SK-N-SH (cell line): Measurements from ENCODE around the gene TAMALIN. TPM values are rescaled to one million over a fixed set of nuclear protein-coding genes. Genes with fewer than 3 reads are reported as not detected.

Source experiments
- CTCF ChIA-PET: fragments of 300-600, 350-600 bp; formaldehyde crosslinking; extraction: SDS; loops from one replicate; lab custom pipeline; 2021; lab: Yijun Ruan, JAX
- POLR2A ChIA-PET: fragments of 350-600 bp; sonication (Branson Sonifier 250); formaldehyde crosslinking; extraction: SDS; loops from one replicate; lab custom pipeline; 2020; ENCODE audit warnings: antibody characterized with exemption, inconsistent platforms; lab: Yijun Ruan, JAX
- DNase-seq: peaks from one replicate; pipeline ENCODE4 v3.0.0; 2012
- H2AFZ ChIP-seq: fragments of 200-600 bp; sonication (generic); 2 replicates; pipeline ENCODE4 v1.8.1; 2016; ENCODE audit warnings: antibody characterized with exemption, mild to moderate bottlenecking, low read depth
- H3F3A ChIP-seq: fragments of 200-600 bp; sonication (generic); replicated peaks from 2 replicates; pipeline ENCODE3; 2016; ENCODE audit warnings: antibody characterized with exemption, mild to moderate bottlenecking; ENCODE audit not compliant: insufficient read depth
- H3K27ac ChIP-seq, 2 experiments: fragments of 200-500 bp in 1 of 2; fragments of 200-600 bp in 1 of 2; sonication (Bioruptor generic) in 1 of 2; sonication (generic), shearing (Covaris generic) in 1 of 2; 2 replicates each; pipeline versions ENCODE4 v1.5.1 to v1.6.1; 2014 to 2016; ENCODE audit warnings: low read depth in 2 of 2, inconsistent platforms in 1 of 2, low read length in 1 of 2, mild to moderate bottlenecking in 1 of 2, mixed read lengths in 1 of 2
- H3K27me3 ChIP-seq: fragments of 200-600 bp; sonication (generic), shearing (Covaris generic); 2 replicates; pipeline ENCODE4 v1.6.1; 2016; ENCODE audit warnings: mixed run types; ENCODE audit not compliant: insufficient read depth
- H3K36me3 ChIP-seq, 2 experiments: fragments of 200-500 bp in 1 of 2; fragments of 200-600 bp in 1 of 2; sonication (Bioruptor generic) in 1 of 2; sonication (generic) in 1 of 2; replicated peaks in 1 of 2; 2 replicates each; pipeline versions ENCODE3 to v1.5.1; 2014 to 2016; ENCODE audit warnings: low read length in 1 of 2, mild to moderate bottlenecking in 1 of 2; ENCODE audit not compliant: insufficient read depth in 2 of 2, control insufficient read depth in 1 of 2
- H3K4me1 ChIP-seq, 2 experiments: fragments of 200-500 bp in 1 of 2; fragments of 200-600 bp in 1 of 2; sonication (Bioruptor generic) in 1 of 2; sonication (generic), shearing (Covaris generic) in 1 of 2; 2 replicates each; pipeline versions ENCODE4 v1.5.1 to v1.6.1; 2014 to 2016; ENCODE audit warnings: low read depth in 1 of 2, low read length in 1 of 2, mixed run types in 1 of 2; ENCODE audit not compliant: insufficient read depth in 2 of 2, control insufficient read depth in 1 of 2
- H3K4me2 ChIP-seq: fragments of 200-600 bp; sonication (generic), shearing (Covaris generic); 2 replicates; pipeline ENCODE4 v1.6.1; 2017; ENCODE audit warnings: mixed run types
- H3K4me3 ChIP-seq, 2 experiments: fragments of 200-500 bp in 1 of 2; fragments of 200-600 bp in 1 of 2; sonication (Bioruptor generic) in 1 of 2; sonication (generic), shearing (Covaris generic) in 1 of 2; 2 replicates each; pipeline versions ENCODE4 v1.5.1 to v1.8.1; 2014 to 2016; ENCODE audit warnings: low read depth in 2 of 2, inconsistent platforms in 1 of 2, low read length in 1 of 2, mild to moderate bottlenecking in 1 of 2, mixed read lengths in 1 of 2, moderate library complexity in 1 of 2
- H3K79me2 ChIP-seq: fragments of 200-600 bp; sonication (generic); 2 replicates; pipeline ENCODE4 v1.8.1; 2017; ENCODE audit warnings: mild to moderate bottlenecking; ENCODE audit not compliant: insufficient read depth
- H3K9ac ChIP-seq: fragments of 200-600 bp; sonication (generic); 2 replicates; pipeline ENCODE4 v1.6.1; 2017; ENCODE audit warnings: mixed run types
- H3K9me2 ChIP-seq: fragments of 200-600 bp; sonication (generic); 2 replicates; pipeline ENCODE4 v1.6.1; 2017; ENCODE audit warnings: mixed run types
- H3K9me3 ChIP-seq: fragments of 200-600 bp; sonication (generic); 2 replicates; pipeline ENCODE4 v1.6.1; 2017; ENCODE audit warnings: mixed run types, mild to moderate bottlenecking, moderate library complexity
- H4K20me1 ChIP-seq: fragments of 200-600 bp; sonication (generic); 2 replicates; pipeline ENCODE4 v1.6.1; 2017; ENCODE audit warnings: mild to moderate bottlenecking, mixed run types; ENCODE audit not compliant: insufficient read depth
- CHD2 ChIP-seq: fragments of 150-350 bp; IDR thresholded peaks from 2 replicates; pipeline ENCODE4 v1.6.1; 2018; ENCODE audit warnings: low read length; ENCODE audit not compliant: partially characterized antibody
- ELF1 ChIP-seq: IDR thresholded peaks from 2 replicates; pipeline ENCODE4 v1.4.0; 2012
- EP300 ChIP-seq, 2 experiments: IDR thresholded peaks; 2 replicates each; pipeline versions ENCODE4 v1.4.0 to v1.6.1; 2012; ENCODE audit warnings: borderline replicate concordance in 1 of 2, low read depth in 1 of 2, low read length in 1 of 2
- EZH2phosphoT487 ChIP-seq: fragments of 200-600 bp; sonication (generic); IDR thresholded peaks from 2 replicates; pipeline ENCODE4 v1.6.1; 2017; ENCODE audit warnings: low read depth, mixed run types, mild to moderate bottlenecking, antibody characterized with exemption, moderate library complexity, borderline replicate concordance
- FOSL2 ChIP-seq: IDR thresholded peaks from 2 replicates; pipeline ENCODE4 v1.4.0; 2012; ENCODE audit warnings: low read depth, mild to moderate bottlenecking, moderate library complexity, borderline replicate concordance
- FOXJ3 ChIP-seq: sonication (generic); formaldehyde crosslinking; IDR thresholded peaks from 2 replicates; pipeline ENCODE4 v1.5.1; 2020; ENCODE audit warnings: mild to moderate bottlenecking, missing genetic modification reagents
- GABPA ChIP-seq: IDR thresholded peaks from 2 replicates; pipeline ENCODE4 v1.4.0; 2012; ENCODE audit warnings: low read depth, mild to moderate bottlenecking
- GATA2 ChIP-seq: sonication (generic); formaldehyde crosslinking; IDR thresholded peaks from 2 replicates; pipeline ENCODE4 v1.5.0; 2020; ENCODE audit warnings: mild to moderate bottlenecking, missing genetic modification reagents
- IRF3 ChIP-seq: fragments of 150-350 bp; IDR thresholded peaks from 2 replicates; pipeline ENCODE4 v1.6.1; 2016; ENCODE audit warnings: mild to moderate bottlenecking, low read depth, low read length
- JUND ChIP-seq: IDR thresholded peaks from 2 replicates; pipeline ENCODE4 v1.4.0; 2012
- MAX ChIP-seq: IDR thresholded peaks from 2 replicates; pipeline ENCODE4 v1.4.0; 2012; ENCODE audit warnings: low read depth
- MEF2A ChIP-seq: IDR thresholded peaks from 2 replicates; pipeline ENCODE4 v1.4.0; 2012; ENCODE audit warnings: low read depth, borderline replicate concordance
- NRF1 ChIP-seq: IDR thresholded peaks from 2 replicates; pipeline ENCODE4 v1.6.1; 2012; ENCODE audit warnings: low read depth, mild to moderate bottlenecking, low read length
- PBX3 ChIP-seq: IDR thresholded peaks from 2 replicates; pipeline ENCODE4; 2012
- REST ChIP-seq: IDR thresholded peaks from 2 replicates; pipeline ENCODE4 v1.6.1; 2012; ENCODE audit warnings: mild to moderate bottlenecking, low read depth, low read length, moderate library complexity
- TCF12 ChIP-seq: IDR thresholded peaks from 2 replicates; pipeline ENCODE4 v1.4.0; 2012
- TEAD4 ChIP-seq: IDR thresholded peaks from 2 replicates; pipeline ENCODE4 v1.4.0; 2012; ENCODE audit warnings: mild to moderate bottlenecking, borderline replicate concordance; ENCODE audit not compliant: insufficient read depth
- USF2 ChIP-seq: fragments of 150-350 bp; IDR thresholded peaks from 2 replicates; pipeline ENCODE4 v1.6.1; 2017; ENCODE audit warnings: antibody characterized with exemption, low read length, low read depth, borderline replicate concordance
- WGBS: methylation state at CpG from one replicate; pipeline ENCODE4 v1.1.6; 2017; ENCODE audit warnings: low lambda C conversion rate; 5-methylcytosine and 5-hydroxymethylcytosine counted together
- polyA plus RNA-seq, 3 experiments: library from polyadenylated mRNA; depleted of rRNA; stranded (reverse); fragments of >200 nt; gene quantifications; 2 replicates each; pipeline ENCODE4 v1.2.3, GENCODE V29; 2012

TAMALIN gene
- polyA plus RNA-seq, 1 of the 3 experiments (the other 2 are of a cell fraction) = 2.4 TPM

GRCh38 chr12:52063082-52063924 lies 56.6 kb downstream of the TAMALIN start:
- Histone ChIP-seq H3K9ac (no peak overlapping the region), H3K9me2 (no peaks in the 10 kb centered on the region), H3K79me2 (no peaks in the 10 kb centered on the region), H3K4me2 (no peak overlapping the region), H3K27me3 (no peaks in the 10 kb centered on the region), H3K9me3 (no peaks in the 10 kb centered on the region), H3K36me3 (peaks cover 0 to 4% of the 10 kb centered on the region in 2 experiments), H4K20me1 (no peaks in the 10 kb centered on the region), H3K4me1 (peaks cover 0 to 24% of the 10 kb centered on the region in 2 experiments; a peak in 1 of 4 replicates), H3K4me3 (no peak overlapping the region), H2AFZ (no peak overlapping the region), H3F3A (no peaks in the 10 kb centered on the region), H3K27ac (peak overlapping the region in 1 of 2 experiments; percentile 64; a peak in 1 of 4 replicates)
- 83% methylated on average over 12 of the region's 20 CpGs for WGBS
- ChIA-PET POLR2A (interaction anchor here (0.5 to 1.5 kb wide), 6 partner anchors 11 to 45 kb away, joined by 3 to 5 read pairs (median 4); no protein-coding TSS in a partner anchor), CTCF (interaction anchor here (0.9 to 15.6 kb wide), 5 partner anchors 20 to 70 kb away, joined by 3 to 279 read pairs (median 5); no protein-coding TSS in a partner anchor)
- TF ChIP-seq FOSL2 (no peak), TCF12 (no peak), EZH2phosphoT487 (no peak), PBX3 (no peak), GABPA (no peak), CHD2 (no peak), REST (no peak), ELF1 (no peak), EP300 (IDR thresholded peaks at IDR 0.05; ENCODE audit: borderline replicate concordance in 1 of 2, low read depth in 1 of 2, low read length in 1 of 2) (no peak), TEAD4 (no peak), NRF1 (no peak), MAX (no peak), FOXJ3 (CRISPR knock-in tag) (no peak), GATA2 (CRISPR knock-in tag) (no peak), IRF3 (no peak), JUND (no peak), MEF2A (no peak), USF2 (no peak)
- no peak for DNase-seq
